ENCODE measurements around the gene RUSC1. TPM values are rescaled to one million over a fixed set of nuclear protein-coding genes. Genes with fewer than 3 reads are reported as not detected.

Gene RUSC1
- polyA plus RNA-seq, 1 of the 3 experiments (the other 2 are of a cell fraction): 49.9 TPM

- TF ChIP-seq FOXJ3 (CRISPR knock-in tag; IDR thresholded peaks at IDR 0.05): no peak
- TF ChIP-seq POLR2AphosphoS5 (IDR thresholded peaks at IDR 0.05; ENCODE audit: low read depth, low read length): peak; percentile 63
- TF ChIP-seq, protein P1, sequence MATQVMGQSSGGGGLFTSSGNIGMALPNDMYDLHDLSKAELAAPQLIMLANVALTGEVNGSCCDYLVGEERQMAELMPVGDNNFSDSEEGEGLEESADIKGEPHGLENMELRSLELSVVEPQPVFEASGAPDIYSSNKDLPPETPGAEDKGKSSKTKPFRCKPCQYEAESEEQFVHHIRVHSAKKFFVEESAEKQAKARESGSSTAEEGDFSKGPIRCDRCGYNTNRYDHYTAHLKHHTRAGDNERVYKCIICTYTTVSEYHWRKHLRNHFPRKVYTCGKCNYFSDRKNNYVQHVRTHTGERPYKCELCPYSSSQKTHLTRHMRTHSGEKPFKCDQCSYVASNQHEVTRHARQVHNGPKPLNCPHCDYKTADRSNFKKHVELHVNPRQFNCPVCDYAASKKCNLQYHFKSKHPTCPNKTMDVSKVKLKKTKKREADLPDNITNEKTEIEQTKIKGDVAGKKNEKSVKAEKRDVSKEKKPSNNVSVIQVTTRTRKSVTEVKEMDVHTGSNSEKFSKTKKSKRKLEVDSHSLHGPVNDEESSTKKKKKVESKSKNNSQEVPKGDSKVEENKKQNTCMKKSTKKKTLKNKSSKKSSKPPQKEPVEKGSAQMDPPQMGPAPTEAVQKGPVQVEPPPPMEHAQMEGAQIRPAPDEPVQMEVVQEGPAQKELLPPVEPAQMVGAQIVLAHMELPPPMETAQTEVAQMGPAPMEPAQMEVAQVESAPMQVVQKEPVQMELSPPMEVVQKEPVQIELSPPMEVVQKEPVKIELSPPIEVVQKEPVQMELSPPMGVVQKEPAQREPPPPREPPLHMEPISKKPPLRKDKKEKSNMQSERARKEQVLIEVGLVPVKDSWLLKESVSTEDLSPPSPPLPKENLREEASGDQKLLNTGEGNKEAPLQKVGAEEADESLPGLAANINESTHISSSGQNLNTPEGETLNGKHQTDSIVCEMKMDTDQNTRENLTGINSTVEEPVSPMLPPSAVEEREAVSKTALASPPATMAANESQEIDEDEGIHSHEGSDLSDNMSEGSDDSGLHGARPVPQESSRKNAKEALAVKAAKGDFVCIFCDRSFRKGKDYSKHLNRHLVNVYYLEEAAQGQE (IDR thresholded peaks at IDR 0.05; ENCODE audit: low read depth, low read length): no peak
- TF ChIP-seq FOXM1 (IDR thresholded peaks at IDR 0.05; ENCODE audit: low read depth): no peak
- TF ChIP-seq TCF12 (IDR thresholded peaks at IDR 0.05): peak; percentile 6; the same call in 1 of the 2 replicates
- TF ChIP-seq RCOR1 (IDR thresholded peaks at IDR 0.05; ENCODE audit: low read length): peak; percentile 21; the same call in 1 of the 2 replicates
- TF ChIP-seq NFIC (IDR thresholded peaks at IDR 0.05; ENCODE audit: borderline replicate concordance): no peak
- no peak; the same call in 1 of the 2 replicates for TF ChIP-seq YY1 (IDR thresholded peaks at IDR 0.05; ENCODE audit: low read depth)
- TF ChIP-seq RFX5 (IDR thresholded peaks at IDR 0.05; ENCODE audit: low read length): no peak
- no peak; the same call in 1 of the 2 replicates for TF ChIP-seq PBX3 (IDR thresholded peaks at IDR 0.05)
- TF ChIP-seq GATA2 (CRISPR knock-in tag; IDR thresholded peaks at IDR 0.05): no peak
- no peak for TF ChIP-seq SMC3 (IDR thresholded peaks at IDR 0.05; ENCODE audit: low read depth, low read length)
- no peak; the same call in none of the 2 replicates for TF ChIP-seq MXI1 (IDR thresholded peaks at IDR 0.05; ENCODE audit: low read depth, low read length)
- peak; percentile 27; the same call in 1 of the 2 replicates for TF ChIP-seq SIN3A (IDR thresholded peaks at IDR 0.05; ENCODE audit: borderline replicate concordance, low read depth, low read length)
These were observed 3.5 kb downstream of the RUSC1 start (continued) for GRCh38 chr1:155324037-155324716.

DNA sequence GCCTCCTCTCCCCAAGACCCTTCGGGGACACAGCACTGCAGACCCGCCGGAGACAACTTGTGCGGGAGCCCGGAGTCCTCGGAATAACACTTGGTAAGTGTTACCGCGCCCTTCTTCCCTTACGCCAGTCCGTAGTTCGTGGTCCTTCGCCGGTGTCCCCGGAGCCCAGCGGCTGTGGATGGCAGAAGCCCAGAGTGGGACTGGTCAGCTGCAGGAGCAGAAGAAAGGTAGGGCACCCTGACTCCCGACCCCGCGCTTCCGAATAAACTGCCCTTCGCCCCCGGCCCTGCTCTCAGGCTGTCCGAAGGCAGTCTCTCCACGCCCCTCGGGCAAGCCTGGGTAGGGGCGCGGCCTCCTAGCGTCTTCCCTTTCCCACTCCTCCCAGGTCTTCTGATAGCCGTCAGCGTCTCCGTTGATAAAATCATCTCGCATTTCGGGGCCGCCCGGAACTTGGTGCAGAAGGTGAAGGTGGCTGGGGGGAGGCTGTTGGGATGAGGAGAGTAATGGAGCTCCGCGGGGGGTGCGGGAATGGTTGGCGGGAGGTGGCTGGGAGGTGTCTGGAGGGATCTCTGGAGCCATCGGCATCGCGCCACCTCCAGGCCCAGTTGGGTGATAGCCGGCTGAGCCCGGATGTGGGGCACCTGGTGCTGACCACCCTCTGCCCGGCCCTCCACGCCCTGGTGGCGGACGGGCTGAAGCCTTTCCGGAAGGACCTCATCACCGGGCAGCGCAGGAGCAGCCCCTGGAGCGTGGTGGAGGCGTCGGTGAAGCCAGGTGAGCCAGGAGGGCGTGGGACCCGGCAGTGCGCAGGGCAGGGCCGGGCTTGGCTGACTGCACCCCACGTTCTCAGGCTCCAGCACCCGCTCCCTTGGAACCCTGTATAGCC, 4.3 kb downstream of the RUSC1 start:
- Histone ChIP-seq H3K4me1 (ENCODE audit: control insufficient read depth in 1 of 2, insufficient read depth in 2 of 2, low read depth in 1 of 2, low read length in 1 of 2) (peaks cover 12 to 34% of the 10 kb centered on the region in 2 experiments), H3K9me2 (no peaks in the 10 kb centered on the region), H3K27ac (ENCODE audit: low read depth in 2 of 2, low read length in 1 of 2) (peak overlapping the region; percentile 79 to 95; a peak in 3 of 4 replicates), H4K20me1 (ENCODE audit: insufficient read depth) (0 out of 2 replicates have a peak, but pooled peaks cover 5% of the 10 kb centered on the region), H3K4me3 (ENCODE audit: low read depth in 2 of 2, low read length in 1 of 2) (peak overlapping the region; percentile 84 to 95), H3K4me2 (peak overlapping the region; percentile 97), H3K27me3 (ENCODE audit: insufficient read depth) (no peaks in the 10 kb centered on the region), H3K9me3 (no peaks in the 10 kb centered on the region), H3K9ac (peak overlapping the region; percentile 85), H3F3A (replicated peaks; ENCODE audit: insufficient read depth) (peaks cover 25% of the 10 kb centered on the region), H3K36me3 (replicated peaks in 1 of 2; ENCODE audit: control insufficient read depth in 1 of 2, insufficient read depth in 2 of 2, low read length in 1 of 2) (peaks cover 19 to 24% of the 10 kb centered on the region in 2 experiments), H3K79me2 (ENCODE audit: insufficient read depth) (peaks cover 46% of the 10 kb centered on the region), H2AFZ (ENCODE audit: low read depth) (peak overlapping the region; percentile 74)
- CTCF ChIA-PET: interaction anchor here (0.7 to 11.6 kb wide), 10 partner anchors 11 to 179 kb away, joined by 3 to 184 read pairs (median 11); partner anchors contain the start of genes ENTREP3, FDPS and SCAMP3
- WGBS (ENCODE audit: low lambda C conversion rate): 33% methylated on average over 29 of the region's 59 CpGs
- TF ChIP-seq SMC3 (IDR thresholded peaks at IDR 0.05; ENCODE audit: low read depth, low read length) (0 out of 2 replicates have a peak, but pooled peaks have one; percentile 4), NRF1 (IDR thresholded peaks at IDR 0.05; ENCODE audit: low read depth, low read length) (no peak)
- TF ChIP-seq, protein P2, sequence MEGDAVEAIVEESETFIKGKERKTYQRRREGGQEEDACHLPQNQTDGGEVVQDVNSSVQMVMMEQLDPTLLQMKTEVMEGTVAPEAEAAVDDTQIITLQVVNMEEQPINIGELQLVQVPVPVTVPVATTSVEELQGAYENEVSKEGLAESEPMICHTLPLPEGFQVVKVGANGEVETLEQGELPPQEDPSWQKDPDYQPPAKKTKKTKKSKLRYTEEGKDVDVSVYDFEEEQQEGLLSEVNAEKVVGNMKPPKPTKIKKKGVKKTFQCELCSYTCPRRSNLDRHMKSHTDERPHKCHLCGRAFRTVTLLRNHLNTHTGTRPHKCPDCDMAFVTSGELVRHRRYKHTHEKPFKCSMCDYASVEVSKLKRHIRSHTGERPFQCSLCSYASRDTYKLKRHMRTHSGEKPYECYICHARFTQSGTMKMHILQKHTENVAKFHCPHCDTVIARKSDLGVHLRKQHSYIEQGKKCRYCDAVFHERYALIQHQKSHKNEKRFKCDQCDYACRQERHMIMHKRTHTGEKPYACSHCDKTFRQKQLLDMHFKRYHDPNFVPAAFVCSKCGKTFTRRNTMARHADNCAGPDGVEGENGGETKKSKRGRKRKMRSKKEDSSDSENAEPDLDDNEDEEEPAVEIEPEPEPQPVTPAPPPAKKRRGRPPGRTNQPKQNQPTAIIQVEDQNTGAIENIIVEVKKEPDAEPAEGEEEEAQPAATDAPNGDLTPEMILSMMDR (IDR thresholded peaks at IDR 0.05): peak; percentile 44
- DNase-seq: peak; percentile 78
- POLR2A ChIA-PET: interaction anchor here (0.5 kb wide), 1 partner anchor 21 kb away, joined by 3 read pairs; no protein-coding TSS in a partner anchor

All from SK-N-SH (cell line).